Measurements from ENCODE around the gene TNFRSF1A. TPM values are rescaled to one million over a fixed set of nuclear protein-coding genes. Genes with fewer than 3 reads are reported as not detected.
"Not testable (repeated sequence)": the region's sequence is repeated elsewhere in the genome, so short reads cannot be mapped to it uniquely, and the experiment has no call there.

The TNFRSF1A gene
- total RNA-seq, 2 experiments from 2014 or later = 60.2 to 62.7 TPM

- ChIA-PET POLR2A (no interaction called here), CTCF (interaction anchor here (0.6 kb wide), 1 partner anchor 17 kb away, joined by 3 read pairs; no protein-coding TSS in a partner anchor)
Observed at GRCh38 chr12:6297170-6297569, 44.7 kb downstream of the TNFRSF1A start.

GRCh38 chr12:6295094-6295811, 46.6 kb downstream of the TNFRSF1A start:
- POLR2A ChIA-PET = no interaction called here
- CTCF ChIA-PET = no interaction called here

GRCh38 chr12:6294156-6295093, 47.5 kb downstream of the TNFRSF1A start:
- ChIA-PET POLR2A (no interaction called here), CTCF (interaction anchor here (0.6 to 1.0 kb wide), 3 partner anchors 16 to 106 kb away, joined by 3 read pairs; no protein-coding TSS in a partner anchor)

- ChIA-PET POLR2A (no interaction called here), CTCF (no interaction called here)
Observed at GRCh38 chr12:6292606-6293005, 49.3 kb downstream of the TNFRSF1A start.

GRCh38 chr12:6289906-6290305, 52.0 kb downstream of the TNFRSF1A start:
- POLR2A ChIA-PET = not testable (repeated sequence)

DNA sequence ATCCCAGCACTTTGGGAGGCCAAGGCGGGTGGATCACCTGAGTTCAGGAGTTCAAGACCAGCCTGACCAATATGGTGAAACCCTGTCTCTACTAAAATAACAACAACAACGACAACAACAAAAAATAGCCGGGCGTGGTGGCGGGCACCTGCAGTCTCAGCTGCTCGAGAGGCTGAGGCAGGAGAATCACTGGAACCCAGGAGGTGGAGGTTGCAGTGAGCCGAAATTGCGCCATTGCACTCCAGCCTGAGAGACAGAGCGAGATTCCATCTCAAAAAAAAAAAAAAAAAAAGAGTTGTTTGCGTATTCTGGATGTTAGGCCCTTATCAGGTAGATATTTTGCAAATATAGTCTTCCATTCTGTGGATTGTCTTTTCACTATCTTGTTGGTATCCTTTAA, 52.8 kb downstream of the TNFRSF1A start:
- POLR2A ChIA-PET = not testable (repeated sequence)
- CTCF ChIA-PET = interaction anchor here (1.4 kb wide), 1 partner anchor 300 kb away, joined by 3 read pairs; no protein-coding TSS in a partner anchor

More at GRCh38 chr12:6289906-6290305, 52.0 kb downstream of the TNFRSF1A start:
- CTCF ChIA-PET = not testable (repeated sequence)

DNA sequence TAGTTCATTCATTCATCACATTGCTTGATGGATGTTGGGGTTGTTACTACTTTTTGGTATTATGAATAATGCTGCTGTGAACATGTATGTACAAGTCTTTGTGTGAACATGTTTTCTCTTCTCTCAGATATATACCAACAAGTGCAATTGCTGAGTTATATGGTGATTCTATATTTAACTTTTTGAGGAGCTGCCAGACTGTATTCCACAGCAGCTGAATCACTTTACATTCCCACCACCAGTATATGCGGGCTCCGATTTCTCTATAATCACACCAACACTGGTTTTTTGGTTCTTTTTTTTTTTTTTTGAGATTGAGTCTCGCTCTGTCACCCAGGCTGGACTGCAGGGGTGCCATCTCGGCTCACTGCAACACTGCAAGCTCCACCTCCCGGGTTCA, 53.6 kb downstream of the TNFRSF1A start:
- POLR2A ChIA-PET = no interaction called here
- CTCF ChIA-PET = interaction anchor here (1.0 to 2.1 kb wide), 4 partner anchors 10 to 300 kb away, joined by 3 to 5 read pairs (median 4); no protein-coding TSS in a partner anchor

GRCh38 chr12:6285532-6286306, 56.2 kb downstream of the TNFRSF1A start:
- POLR2A ChIA-PET = no interaction called here
- CTCF ChIA-PET = interaction anchor here (1.0 to 5.1 kb wide), 8 partner anchors 10 to 297 kb away, joined by 3 to 31 read pairs (median 3); no protein-coding TSS in a partner anchor

GRCh38 chr12:6285063-6285477, 56.8 kb downstream of the TNFRSF1A start:
- POLR2A ChIA-PET = no interaction called here
- CTCF ChIA-PET = interaction anchor here (0.7 to 5.1 kb wide), 13 partner anchors 9 to 296 kb away, joined by 3 to 31 read pairs (median 3); partner anchors contain the start of gene CD9

GRCh38 chr12:6284273-6284672, 57.6 kb downstream of the TNFRSF1A start:
- CTCF ChIA-PET = interaction anchor here (0.7 to 5.1 kb wide), 14 partner anchors 8 to 295 kb away, joined by 3 to 31 read pairs (median 3); partner anchors contain the start of gene CD9
- POLR2A ChIA-PET = no interaction called here

DNA sequence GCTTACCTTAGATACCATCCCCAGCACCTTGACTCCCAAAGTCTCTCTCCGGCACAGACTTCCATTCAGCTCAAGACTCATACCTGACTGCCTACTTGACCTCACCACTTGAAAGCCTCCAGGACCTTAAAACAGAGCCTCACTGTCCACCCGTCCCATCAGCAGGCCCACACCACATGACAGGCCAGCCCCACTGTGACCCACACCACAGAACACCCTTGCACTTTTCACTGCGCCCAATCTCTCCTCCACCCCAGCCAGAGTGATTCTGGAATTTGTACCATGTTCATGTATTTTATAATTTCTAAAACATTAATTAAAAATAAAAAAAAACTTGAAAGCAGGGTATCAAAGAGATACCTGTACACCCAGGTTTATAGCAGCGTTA, 59.4 kb downstream of the TNFRSF1A start:
- CTCF ChIA-PET = interaction anchor here (5.1 kb wide), 1 partner anchor 86 kb away, joined by 31 read pairs; no protein-coding TSS in a partner anchor
- POLR2A ChIA-PET = no interaction called here

DNA sequence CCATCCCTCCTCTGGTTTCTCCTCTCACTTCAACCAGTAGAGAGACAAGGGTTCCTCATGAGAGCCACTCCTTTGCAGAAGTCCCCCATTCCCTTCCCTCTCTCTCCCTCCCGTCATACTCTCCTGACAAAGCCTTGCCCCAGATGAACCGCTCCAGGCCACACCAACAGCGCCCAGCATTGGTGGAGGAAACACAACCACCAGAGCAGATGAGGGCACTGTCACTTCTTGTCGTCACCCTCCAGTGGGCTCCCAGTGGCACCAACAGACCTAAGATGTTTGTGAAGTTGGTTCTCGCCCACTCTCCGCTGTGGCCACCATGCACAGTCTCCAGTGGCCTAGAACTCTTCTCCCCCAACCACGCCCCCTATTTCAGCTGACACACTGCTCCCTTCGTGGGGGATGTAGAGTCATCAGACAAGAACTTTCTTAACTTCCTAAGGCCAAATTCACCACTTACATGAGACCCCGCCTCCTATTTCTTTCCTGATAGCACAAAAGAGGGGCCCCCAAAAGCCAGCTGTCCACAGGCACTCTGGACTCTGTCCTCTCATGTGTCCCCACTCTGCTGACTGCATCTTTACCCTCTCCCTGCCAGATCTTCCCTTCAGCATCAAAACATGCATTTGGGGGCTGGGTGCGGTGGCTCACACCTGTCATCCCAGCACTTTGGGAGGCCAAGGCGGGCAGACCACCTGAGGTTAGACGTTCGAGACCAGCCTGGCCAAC, 60.6 kb downstream of the TNFRSF1A start:
- POLR2A ChIA-PET = no interaction called here
- CTCF ChIA-PET = interaction anchor here (5.1 kb wide), 1 partner anchor 84 kb away, joined by 31 read pairs; no protein-coding TSS in a partner anchor

GRCh38 chr12:6280672-6281071, 61.2 kb downstream of the TNFRSF1A start:
- ChIA-PET CTCF (interaction anchor here (4.6 kb wide), 1 partner anchor 85 kb away, joined by 70 read pairs; no protein-coding TSS in a partner anchor), POLR2A (no interaction called here)

DNA sequence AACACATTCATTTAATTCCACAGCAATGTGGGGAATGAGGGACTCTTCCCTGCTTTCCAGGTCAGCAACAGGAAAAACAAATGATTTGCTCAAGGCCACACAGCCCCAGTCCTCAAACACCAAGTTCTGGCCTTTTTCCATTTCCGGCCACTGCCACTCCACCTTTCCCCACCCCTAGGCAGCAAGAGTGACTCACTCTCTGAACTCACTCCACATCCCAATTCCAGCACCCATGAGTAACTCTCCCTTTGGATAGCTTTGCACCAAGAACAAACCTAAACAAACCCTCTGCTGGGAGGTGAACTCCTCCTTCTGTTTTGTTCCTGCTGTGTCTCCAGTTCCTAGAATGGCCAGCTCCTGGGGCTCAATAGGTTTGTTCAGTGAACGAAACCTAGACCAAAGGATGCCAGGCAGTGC, 61.8 kb downstream of the TNFRSF1A start:
- CTCF ChIA-PET = interaction anchor here (0.8 to 4.6 kb wide), 4 partner anchors 67 to 214 kb away, joined by 3 to 70 read pairs (median 4); no protein-coding TSS in a partner anchor
- POLR2A ChIA-PET = no interaction called here

DNA sequence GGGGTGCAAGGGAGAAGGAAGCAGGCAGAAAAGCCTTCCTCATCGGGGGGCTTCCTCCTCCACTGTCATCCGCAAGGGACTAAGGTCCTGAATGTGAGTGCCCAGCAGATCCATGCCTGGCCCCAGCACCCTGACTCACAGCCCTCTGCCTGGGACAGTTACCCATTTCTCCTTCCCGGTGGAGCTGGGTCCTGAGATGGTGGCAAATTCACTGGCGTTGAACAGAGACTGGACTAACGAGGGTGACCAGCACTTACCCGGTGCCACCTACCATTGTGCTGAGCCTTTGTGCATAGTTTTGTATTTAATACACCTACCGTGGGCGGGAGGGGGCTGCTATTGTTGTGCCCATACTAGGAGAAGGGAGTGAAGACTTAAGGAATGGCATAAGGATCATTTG, 62.2 kb downstream of the TNFRSF1A start:
- CTCF ChIA-PET = interaction anchor here (0.8 to 4.6 kb wide), 8 partner anchors 35 to 214 kb away, joined by 3 to 70 read pairs (median 4); partner anchors contain the start of gene CD9
- POLR2A ChIA-PET = no interaction called here

GRCh38 chr12:6279256-6279628, 62.6 kb downstream of the TNFRSF1A start:
- CTCF ChIA-PET = interaction anchor here (0.6 to 4.6 kb wide), 15 partner anchors 9 to 209 kb away, joined by 3 to 70 read pairs (median 3); partner anchors contain the start of gene CD9
- POLR2A ChIA-PET = no interaction called here
